GM21825 (cell line): ENCODE data around the gene PDS5B.
A peak's percentile ranks its signal among the peaks of the same experiment; 100 is the strongest.
"Not testable (repeated sequence)": the region's sequence is repeated elsewhere in the genome, so short reads cannot be mapped to it uniquely, and the experiment has no call there.

Experiments
- ATAC-seq: cut with Tn5 transposase; IDR thresholded peaks from one replicate; pipeline ENCODE4 v1.9.1; 2021; ENCODE audit warnings: mild to moderate bottlenecking, moderate library complexity; ENCODE audit not compliant: unreplicated experiment

Gene PDS5B

DNA sequence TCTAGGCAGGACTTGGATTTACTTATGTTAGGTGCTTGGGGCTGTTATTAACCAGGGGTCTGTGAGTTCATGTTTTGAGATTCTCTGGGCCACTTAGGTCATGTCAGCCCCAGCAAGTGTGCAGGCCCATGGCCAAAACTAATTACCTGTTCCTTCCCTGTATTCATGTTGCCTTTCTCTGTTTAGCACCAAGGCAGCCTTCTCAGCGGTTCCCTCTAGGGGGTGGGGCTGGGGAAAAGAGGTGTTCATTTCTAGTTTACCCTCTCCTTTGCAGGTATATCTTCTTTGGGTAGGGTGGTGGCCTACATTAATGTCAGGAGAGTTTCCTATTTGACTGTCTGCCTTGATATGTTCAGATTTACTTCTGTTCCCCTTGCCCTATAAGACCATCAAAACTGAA is 61.7 kb downstream of the PDS5B start:
- no peak for ATAC-seq

DNA sequence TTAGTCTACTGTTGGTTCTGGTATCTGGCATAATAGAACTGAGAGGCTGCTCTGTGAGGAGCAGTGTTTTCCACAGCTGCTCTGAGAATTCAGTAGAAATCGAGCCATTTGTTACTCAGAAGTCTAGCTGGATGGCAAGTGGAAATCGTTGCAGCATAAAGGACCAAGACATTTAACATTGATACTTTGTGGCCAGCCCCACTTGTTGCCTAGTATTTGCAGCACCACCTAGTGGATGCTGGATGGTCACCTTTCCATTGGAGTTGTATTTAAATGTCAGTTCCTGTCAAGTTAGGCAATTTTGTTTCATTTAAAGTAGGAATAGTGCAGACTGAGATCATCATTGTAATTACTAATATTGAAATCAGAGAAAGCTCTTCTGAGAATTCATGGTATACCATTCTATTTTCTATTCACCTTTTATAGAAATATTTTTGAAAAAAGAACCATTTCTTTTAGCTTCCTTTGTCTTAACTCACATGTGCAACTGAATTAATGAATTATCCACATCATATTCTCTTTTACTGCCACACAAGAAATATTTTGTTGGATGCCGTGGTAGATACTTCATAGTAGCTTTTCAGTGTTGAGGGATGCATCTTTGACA is 64.6 kb downstream of the PDS5B start:
- peak; percentile 74 for ATAC-seq

DNA sequence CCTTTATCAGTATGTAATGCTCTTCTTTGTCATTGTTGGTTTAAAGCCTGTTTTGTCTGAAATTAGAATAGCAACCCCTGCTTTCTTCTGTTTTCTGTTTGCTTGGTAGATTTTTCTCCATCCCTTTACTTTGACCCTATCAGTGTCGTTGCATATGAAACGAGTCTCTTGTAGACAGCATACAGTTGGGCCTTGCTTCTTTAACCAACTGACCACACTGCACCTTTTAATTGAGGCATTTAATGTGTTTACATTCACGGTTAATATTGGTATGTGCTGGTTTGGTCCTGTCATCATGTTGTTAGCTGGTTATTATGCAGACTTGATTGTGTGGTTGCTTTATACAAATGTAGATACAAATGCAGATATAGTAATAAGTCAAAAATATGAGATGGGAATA is 71.1 kb downstream of the PDS5B start:
- no peak for ATAC-seq

DNA sequence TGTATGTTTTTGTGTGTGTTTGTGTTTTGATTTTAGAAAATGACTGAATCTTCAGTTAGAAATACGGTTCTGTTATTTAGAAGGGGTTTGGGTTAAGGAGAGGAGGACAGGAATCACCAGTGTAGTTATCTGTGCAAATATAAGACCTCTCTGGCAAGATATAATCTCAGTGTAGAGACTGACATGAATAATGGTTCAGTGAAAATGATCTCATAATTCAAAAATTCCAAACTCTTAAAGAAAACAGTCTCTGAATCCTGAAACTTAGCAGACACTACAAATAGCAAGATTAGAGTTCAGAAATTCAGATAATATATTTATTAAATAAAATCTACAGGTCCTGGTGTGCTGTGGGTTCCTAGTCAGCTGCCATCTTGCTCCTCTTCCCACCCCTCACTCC is 73.5 kb downstream of the PDS5B start:
- no peak for ATAC-seq

DNA sequence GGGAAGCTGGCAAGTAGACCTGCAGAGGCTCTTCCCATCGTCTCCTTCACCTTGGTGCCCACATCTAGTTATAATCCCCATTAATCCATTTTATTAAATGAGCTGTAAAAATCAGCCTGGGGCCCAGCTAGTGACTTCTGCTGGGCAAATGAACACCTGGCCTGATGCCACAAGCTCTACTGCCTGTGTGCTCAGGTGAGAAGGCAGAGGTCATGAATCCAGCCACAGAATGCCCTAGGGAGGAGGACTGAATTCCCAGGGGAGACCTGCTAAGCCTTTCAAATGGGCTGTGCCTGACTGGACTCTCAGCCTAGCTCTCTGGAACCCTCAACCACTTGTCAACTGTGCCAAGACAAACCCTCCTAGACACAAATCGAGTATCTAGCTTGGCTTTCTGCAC is 74.0 kb downstream of the PDS5B start:
- ATAC-seq: no peak

DNA sequence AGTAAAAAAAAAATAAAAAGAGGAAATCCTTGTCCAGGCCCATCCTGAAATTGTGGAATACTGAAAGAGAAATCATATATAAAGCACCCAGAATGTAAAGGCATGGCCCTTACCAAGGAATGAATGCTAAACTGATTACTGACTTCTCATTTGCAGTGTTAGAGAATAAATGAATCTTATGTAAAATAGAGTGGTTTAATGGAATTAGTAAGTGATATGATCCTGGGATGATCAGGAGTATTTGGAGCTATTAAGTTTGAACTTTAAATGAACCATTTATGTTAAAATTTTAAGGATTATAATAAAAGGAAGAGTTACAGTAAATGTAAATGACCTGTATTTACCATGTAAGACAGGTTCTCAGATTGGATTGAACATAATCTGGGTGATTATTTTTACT is 75.4 kb downstream of the PDS5B start:
- ATAC-seq: no peak

DNA sequence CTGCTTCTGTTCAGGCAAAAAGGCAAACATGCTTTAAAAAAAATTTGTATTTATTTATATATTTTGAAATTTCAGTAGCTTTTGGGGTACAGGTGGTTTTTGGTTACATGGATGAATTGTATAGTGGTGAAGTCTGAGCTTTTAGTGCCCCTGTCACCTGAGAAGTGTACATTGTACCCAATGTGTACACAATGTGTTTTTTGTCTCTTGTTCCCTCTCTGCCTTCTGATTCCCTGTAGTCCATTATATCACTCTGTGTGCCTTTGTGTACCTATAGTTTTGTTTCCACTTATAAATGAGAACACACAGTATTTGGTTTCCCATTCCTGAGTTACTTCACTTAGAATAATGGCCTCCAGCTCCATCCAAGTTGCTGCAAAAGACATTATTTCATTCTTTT is 77.4 kb downstream of the PDS5B start:
- ATAC-seq: no peak

DNA sequence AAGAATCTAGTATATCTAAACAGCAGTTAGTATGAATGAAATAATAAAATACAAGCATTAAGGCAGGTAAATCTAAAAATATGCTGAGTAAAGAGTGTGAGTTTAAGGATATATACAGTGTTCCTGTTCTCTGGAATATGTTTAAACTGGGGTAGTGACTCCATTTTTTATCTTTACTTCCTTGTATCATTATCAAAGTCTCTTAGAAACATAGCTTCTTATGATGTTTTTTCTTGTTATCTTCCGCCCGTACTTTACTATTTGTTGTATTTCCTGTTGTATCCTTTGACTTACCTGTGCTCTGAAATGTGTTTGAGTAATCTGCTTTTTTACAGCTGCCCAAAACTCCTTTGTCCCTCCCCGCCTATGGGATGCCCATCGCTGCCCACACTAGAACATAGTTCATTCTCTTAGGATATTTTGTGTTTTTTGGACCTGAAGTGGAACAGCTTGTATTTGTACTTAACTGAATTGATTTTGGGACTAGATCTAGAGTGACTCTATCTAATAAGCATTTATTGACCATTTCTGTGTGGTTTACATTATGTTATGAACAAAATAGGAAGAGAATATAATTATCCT is 80.8 kb downstream of the PDS5B start:
- ATAC-seq: no peak

DNA sequence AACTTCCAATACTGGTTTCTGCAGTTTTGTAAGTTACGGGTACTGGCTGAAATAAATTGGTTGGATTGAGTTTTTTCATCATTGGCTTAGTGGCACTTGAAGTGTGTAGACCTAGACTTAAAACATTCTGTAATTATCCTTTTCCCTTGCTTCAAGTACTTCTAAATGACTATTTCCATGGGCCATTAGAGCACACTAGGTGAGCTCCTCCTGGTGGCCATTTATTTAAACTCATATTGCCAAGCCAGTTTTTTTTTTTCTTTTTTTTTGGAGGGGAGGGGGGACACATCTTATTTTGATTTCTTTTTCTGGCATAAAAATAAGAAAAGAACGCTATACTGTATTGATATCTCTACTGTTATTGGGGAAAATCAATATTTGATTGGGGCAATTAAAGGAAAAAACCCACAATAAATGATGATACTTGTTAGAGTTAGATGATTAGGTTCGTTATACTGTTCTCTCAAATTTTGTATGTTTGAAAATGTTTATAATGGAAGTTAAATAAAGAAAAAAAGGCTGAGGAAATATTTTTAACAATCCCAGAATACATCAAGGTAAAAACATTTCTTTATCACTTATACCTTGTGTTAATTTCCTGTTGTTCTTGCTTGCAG is 82.9 kb downstream of the PDS5B start:
- ATAC-seq: no peak

DNA sequence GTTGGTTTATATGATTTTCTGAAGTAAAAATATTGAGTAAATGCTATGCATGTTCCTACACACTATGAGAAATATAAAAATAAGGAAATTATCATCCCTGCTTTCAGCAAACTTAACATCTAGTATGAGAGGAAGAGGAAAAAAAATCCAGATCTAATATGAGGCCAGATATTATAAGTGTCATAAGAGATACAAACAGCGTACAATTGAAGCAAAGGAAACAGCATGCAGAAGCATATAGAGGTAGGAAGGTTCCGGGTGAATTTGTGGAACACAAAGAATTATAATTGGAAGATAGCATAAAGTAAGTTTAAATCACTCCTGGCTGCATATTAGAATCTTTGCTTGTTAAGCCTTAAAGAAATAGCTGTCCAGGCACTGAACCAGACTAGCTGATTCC is 88.3 kb downstream of the PDS5B start:
- no peak for ATAC-seq

DNA sequence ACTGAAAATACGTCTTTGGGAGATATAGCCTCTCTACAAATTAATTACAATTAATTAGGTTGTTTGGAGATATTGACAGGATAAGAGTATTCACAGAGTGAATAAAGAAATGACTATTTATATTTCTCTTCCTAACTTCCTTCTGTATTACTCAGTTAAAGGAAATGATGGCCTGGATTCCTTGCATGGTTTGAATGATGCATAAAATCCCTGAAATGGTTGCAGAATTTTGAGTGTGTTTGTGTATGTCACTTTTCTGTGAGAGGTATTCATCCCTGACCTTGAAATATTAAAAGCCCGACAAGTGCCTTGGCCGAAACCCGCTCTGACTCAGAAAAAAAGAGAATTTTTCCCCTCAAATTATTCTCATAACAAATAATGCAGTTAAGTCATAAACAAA is 90.0 kb downstream of the PDS5B start:
- no peak for ATAC-seq

DNA sequence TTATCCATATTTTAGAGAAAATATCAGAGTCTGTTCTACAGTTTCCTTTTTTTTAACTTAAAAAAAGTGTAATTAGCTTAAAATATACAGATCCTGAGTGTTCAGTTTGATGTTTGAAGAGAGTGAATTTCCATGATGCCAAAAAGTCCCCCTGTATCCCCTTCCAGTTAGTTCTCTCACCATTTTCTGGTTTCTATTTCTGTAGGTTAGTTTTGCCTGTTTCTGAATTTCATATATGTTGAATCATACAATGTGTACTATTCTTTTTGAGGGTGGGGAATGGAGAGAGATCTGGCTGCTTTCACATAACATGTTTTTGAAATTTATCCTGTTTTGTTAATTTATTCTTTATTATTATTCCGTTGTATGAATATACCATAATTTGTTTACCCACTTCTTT is 95.9 kb downstream of the PDS5B start:
- no peak for ATAC-seq

DNA sequence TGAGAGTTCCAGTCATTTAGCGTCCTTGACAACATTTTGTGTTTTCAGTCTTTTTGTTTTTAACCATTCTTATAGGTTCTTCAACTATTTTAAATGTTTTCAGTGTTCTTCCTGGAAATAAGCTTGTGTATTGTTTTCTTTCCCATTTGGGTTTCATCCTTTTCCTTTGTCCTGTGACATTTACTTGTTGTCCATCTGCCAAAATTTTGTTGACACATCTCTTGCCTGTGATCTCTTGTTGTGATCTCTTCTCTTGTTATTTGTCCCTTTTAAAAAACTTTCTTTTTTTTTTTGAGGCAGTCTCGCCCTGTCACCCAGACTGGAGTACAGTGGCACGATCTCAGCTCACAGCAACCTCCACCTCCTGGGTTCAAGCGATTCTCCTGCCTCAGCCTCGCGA is 96.5 kb downstream of the PDS5B start:
- no peak for ATAC-seq

DNA sequence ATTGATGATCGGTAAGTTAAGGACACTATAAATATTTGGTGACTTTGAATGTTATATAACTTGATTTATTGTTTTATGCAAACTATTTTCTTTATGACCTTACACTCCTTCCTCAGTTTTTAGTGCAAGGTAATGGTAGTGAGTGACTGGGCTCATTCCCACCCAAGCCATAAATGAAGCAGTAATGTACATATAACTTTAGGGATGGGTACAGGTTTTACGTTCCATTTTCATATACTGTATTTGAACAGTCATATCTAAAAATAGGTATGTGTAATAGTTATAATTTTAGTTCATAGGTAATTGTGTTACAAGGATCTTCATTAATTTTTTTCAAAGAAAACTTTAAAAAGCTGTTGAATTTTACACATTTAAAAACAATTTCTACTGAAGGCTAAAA is 101.0 kb downstream of the PDS5B start:
- ATAC-seq: no peak

DNA sequence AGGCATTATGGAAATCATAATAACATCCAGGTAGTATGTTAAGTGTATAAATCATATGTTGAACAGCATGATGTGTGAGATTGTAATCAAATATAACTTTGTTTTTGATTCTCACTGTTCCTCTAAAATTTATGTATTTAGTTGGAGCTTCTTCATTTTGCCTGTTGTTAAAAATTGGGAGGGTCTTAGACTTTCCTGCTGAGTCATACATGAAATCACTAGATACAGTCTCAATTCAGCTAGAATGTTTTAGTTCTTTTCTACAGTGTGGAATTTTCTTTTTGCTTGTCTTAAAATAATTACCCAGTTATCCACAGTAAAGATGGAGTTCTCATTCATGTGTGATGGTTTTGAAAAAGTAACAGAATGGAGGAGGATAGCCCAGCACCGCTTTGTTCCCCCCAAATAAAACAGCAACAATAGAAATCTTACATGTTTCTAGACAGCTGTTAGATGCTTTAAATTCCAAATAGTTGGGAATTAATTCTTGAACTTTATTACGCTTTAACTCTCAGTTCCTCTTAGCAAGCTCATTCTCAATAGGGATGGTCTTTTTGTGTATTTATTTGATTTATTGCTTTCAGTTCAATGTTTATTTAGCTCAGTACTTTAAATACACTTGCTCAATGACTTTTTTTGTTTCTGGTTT is 109.5 kb downstream of the PDS5B start:
- no peak for ATAC-seq

DNA sequence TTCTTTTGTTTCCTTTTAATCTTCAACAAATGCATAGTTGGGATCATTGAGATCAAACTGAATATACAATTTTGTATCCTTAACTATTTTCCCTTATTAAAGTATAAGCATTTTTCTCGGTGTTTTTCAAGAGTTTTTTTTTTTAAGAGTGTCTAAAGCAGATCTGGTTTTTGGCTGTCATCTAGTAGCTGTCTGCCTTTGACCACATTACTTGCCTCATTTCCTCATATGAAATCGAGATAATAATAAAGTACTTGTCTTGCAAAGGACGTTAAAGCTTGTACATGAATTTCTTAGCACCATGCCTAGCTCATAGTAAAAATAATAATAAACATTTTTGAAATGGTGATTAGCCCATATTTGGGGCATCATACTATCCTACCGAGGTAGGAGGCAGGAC is 121.2 kb downstream of the PDS5B start:
- no peak for ATAC-seq

DNA sequence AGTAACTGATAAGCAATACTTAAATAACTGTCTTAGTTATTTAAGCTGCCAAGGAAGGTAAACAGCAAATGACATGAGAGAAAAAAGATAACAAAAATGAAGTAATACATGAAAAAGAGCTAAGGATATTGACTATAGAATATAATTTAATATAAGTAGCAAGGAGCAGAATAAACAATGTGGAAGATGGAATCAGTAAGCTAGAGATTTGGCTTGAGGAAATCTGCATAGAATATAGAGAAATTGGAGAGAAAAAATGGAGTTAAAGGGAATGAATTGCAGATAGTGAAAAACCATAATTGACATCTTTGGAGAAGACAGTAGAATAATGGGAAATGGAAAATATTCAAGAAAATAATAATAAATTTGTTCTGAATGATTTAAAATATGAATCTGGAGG is 127.1 kb downstream of the PDS5B start:
- ATAC-seq: no peak

DNA sequence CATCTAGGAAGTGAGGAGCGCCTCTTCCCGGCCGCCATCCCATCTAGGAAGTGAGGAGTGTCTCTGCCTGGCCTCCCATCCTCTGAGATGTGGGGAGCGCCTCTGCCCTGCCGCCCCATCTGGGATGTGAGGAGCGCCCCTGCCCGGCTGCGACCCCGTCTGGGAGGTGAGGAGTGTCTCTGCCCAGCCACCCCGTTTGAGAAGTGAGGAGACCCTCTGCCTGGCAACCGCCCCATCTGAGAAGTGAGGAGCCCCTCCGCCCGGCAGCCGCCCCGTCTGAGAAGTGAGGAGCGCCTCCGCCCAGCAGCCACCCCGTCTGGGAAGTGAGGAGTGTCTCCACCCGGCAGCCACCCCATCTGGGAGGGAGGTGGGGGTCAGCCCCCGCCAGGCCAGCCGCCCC is 129.9 kb downstream of the PDS5B start:
- not testable (repeated sequence) for ATAC-seq

DNA sequence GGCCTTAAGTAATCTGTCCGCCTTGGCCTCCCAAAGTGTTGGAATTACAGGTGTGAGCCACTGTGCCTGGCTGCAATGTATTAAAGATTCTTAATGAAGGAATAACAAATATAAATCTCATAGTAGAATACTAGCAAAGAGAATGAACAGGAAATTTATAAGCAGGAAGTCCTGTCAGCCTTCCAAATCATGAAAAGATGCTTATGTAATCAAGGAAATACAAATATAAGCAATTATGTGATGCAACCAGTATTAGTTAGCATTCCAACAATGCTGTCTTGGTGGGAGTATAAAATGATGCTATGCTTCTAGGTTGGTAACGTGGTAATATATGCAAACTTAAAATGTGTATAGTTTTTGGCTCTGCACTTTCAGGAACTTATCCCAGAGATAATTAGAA is 133.8 kb downstream of the PDS5B start:
- ATAC-seq: no peak

DNA sequence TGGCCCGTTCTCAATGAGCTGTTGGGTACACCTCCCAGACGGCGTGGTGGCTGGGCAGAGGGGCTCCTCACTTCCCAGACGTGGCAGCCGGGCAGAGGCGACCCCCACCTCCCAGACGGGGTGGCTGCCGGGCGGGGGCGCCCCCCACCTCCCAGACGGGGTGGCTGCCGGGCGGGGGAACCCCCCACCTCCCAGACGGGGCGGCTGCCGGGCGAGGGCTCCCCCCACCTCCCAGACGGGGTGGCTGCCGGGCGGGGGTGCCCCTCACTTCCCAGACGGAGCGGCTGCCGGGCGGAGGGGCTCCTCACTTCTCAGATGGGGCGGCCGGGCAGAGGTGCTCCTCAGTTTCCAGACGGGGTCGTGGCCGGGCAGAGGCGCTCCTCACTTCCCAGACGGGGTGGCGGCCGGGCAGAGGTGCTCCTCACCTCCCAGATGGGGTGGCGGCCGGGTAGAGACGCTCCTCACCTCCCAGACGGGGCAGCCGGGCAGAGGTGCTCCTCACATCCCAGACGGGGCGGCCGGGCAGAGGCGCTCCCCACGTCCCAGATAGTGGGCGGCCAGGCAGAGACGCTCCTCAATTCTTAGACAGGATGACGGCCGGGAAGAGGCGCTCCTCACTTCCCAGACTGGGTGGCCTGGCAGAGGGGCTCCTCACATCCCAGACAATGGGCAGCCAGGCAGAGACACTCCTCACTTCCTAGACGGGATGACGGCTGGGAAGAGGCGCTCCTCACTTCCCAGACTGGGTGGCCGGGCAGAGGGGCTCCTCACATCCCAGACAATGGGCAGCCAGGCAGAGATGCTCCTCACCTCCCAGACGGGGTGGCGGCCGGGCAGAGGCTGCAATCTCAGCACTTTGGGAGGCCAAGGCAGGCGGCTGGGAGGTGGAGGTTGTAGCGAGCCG is 135.1 kb downstream of the PDS5B start:
- ATAC-seq: not testable (repeated sequence)

DNA sequence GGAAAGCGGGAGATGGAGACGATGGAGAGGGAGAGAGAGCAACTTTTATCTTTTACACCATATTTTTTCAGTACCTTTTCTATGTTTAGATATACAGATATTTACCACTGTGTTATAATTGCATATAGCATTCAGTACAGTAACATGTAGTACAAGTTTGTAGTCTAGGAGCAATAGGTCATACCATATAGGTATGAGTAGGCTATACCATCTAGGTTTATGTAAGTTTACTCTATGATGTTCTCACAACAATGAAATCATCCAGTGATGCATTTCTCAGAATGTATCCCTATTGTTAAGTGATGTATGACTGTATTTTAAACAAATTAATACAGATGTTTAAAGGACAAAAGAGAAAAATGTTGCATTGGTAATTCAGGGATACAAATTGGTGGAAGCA is 136.1 kb downstream of the PDS5B start:
- ATAC-seq: no peak
